Ovary (tissue), 3 donors: ENCODE data around the gene CLCNKB.

Experiments used
- CTCF ChIP-seq, 3 donors: fragments of 450-650 bp in 2 of 3; fragments of 200-600 bp in 1 of 3; IDR thresholded peaks; one replicate each; pipeline versions ENCODE4 v1.5.1 to v1.8.0; 2016 to 2022; ENCODE audit warnings: antibody characterized with exemption in 3 of 3, mild to moderate bottlenecking in 1 of 3
- EP300 ChIP-seq: sonication (generic); formaldehyde crosslinking; IDR thresholded peaks from one replicate; pipeline ENCODE4 v1.6.1; 2017; ENCODE audit warnings: antibody characterized with exemption
- POLR2A ChIP-seq: fragments of 450-650 bp; IDR thresholded peaks from one replicate; pipeline ENCODE4 v1.6.1; 2017; ENCODE audit warnings: antibody characterized with exemption, mild to moderate bottlenecking, moderate library complexity
- donor health status: DM: no; HTN: no; CAD: no.

DNA sequence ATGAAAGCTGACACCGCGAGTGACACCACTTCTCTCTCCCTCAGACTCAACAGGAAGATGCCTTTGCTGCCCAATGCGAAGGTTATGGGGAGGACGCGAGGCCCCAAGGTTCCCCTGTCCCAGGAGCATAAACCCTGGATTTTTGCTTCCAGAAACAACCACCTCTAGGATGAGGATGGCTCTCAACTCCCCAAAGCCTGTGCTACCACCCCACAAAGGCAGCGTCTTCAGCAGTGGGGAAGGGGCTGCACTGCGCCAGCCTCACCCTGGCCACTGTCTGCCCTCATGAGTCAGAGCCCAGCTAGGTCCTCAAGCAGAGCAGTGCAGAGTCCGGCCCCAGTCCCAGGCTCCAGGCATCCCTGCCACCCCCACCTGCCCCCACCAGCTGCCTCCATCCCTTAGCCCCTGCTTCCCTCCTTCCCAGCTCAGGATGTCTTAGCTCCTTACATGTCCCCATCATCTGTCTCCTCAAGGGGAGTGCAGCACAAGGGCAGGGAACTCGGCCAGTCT, 46.5 kb upstream of the CLCNKB start:
- TF ChIP-seq CTCF (IDR thresholded peaks at IDR 0.05) (no peak), POLR2A (no peak), EP300 (no peak)
